Activated naive CD4-positive, alpha-beta T cell (primary cell): ENCODE measurements around the gene ENTPD3.
A peak's percentile ranks its signal among the peaks of the same experiment; 100 is the strongest.

ENCODE experiments used
- DNase-seq, 4 experiments: peaks; one replicate each; lab custom pipeline; 2025; lab: John Stamatoyannopoulos, UW

ENTPD3 gene

GRCh38 chr3:40387001-40387894, at the start of gene ENTPD3:
ENTPD3 (plus strand) TSS chr3:40387184; CDS start chr3:40388058, 874 bp downstream.
- peak in 1 of 4 experiments; percentile 13 for DNase-seq

- DNase-seq = no peak
Observed at GRCh38 chr3:40339871-40340270, 47.1 kb upstream of the ENTPD3 start.

- no peak for DNase-seq
Observed at GRCh38 chr3:40340541-40341170, 46.3 kb upstream of the ENTPD3 start.

- DNase-seq = no peak
Observed at GRCh38 chr3:40341671-40342070, 45.3 kb upstream of the ENTPD3 start.

GRCh38 chr3:40350529-40350928, 36.5 kb upstream of the ENTPD3 start:
- DNase-seq = no peak

- DNase-seq = no peak
Observed at GRCh38 chr3:40355410-40355809, 31.6 kb upstream of the ENTPD3 start.

- DNase-seq = no peak
Observed at GRCh38 chr3:40358454-40358853, 28.5 kb upstream of the ENTPD3 start.

GRCh38 chr3:40363674-40364073, 23.3 kb upstream of the ENTPD3 start:
- no peak for DNase-seq

GRCh38 chr3:40366203-40367162, 20.5 kb upstream of the ENTPD3 start:
- no peak for DNase-seq

- DNase-seq = no peak
Observed at GRCh38 chr3:40369716-40370115, 17.3 kb upstream of the ENTPD3 start.

- DNase-seq = no peak
Observed at GRCh38 chr3:40377822-40378221, 9.2 kb upstream of the ENTPD3 start.

- no peak for DNase-seq
Observed at GRCh38 chr3:40379674-40380306, 7.2 kb upstream of the ENTPD3 start.

GRCh38 chr3:40381904-40382616, 4.9 kb upstream of the ENTPD3 start:
- DNase-seq = no peak

- DNase-seq = no peak
Observed at GRCh38 chr3:40382617-40382979, 4.4 kb upstream of the ENTPD3 start.

- no peak for DNase-seq
Observed at GRCh38 chr3:40386213-40386612, 771 bp upstream of the ENTPD3 start.

- no peak for DNase-seq
Observed at GRCh38 chr3:40387895-40388254, 891 bp downstream of the ENTPD3 start.

- no peak for DNase-seq
Observed at GRCh38 chr3:40396406-40396805, 9.4 kb downstream of the ENTPD3 start.

- no peak for DNase-seq
Observed at GRCh38 chr3:40397129-40397528, 10.1 kb downstream of the ENTPD3 start.

- DNase-seq = no peak
Observed at GRCh38 chr3:40397912-40398311, 10.9 kb downstream of the ENTPD3 start.

GRCh38 chr3:40398346-40398745, 11.4 kb downstream of the ENTPD3 start:
- no peak for DNase-seq

- no peak for DNase-seq
Observed at GRCh38 chr3:40404591-40405198, 17.7 kb downstream of the ENTPD3 start.
